SK-N-MC (cell line): ENCODE data around the gene SLC29A1.
A peak's percentile ranks its signal among the peaks of the same experiment; 100 is the strongest.

Experiments used
- EZH2 ChIP-seq: fragments of 200-600 bp; sonication (generic); IDR thresholded peaks from one replicate; pipeline ENCODE4 v1.6.1; 2017; ENCODE audit warnings: antibody characterized with exemption
- FOXP2 ChIP-seq: optimal IDR thresholded peaks from 2 replicates; pipeline ENCODE3; 2011; ENCODE audit warnings: mild to moderate bottlenecking, moderate library complexity; ENCODE audit not compliant: insufficient read depth; ENCODE audit errors: extremely low read length, control extremely low read depth
- POLR2AphosphoS5 ChIP-seq: IDR thresholded peaks from 2 replicates; pipeline ENCODE4 v1.6.1; 2012; ENCODE audit warnings: mild to moderate bottlenecking, low read depth, low read length, borderline replicate concordance

DNA sequence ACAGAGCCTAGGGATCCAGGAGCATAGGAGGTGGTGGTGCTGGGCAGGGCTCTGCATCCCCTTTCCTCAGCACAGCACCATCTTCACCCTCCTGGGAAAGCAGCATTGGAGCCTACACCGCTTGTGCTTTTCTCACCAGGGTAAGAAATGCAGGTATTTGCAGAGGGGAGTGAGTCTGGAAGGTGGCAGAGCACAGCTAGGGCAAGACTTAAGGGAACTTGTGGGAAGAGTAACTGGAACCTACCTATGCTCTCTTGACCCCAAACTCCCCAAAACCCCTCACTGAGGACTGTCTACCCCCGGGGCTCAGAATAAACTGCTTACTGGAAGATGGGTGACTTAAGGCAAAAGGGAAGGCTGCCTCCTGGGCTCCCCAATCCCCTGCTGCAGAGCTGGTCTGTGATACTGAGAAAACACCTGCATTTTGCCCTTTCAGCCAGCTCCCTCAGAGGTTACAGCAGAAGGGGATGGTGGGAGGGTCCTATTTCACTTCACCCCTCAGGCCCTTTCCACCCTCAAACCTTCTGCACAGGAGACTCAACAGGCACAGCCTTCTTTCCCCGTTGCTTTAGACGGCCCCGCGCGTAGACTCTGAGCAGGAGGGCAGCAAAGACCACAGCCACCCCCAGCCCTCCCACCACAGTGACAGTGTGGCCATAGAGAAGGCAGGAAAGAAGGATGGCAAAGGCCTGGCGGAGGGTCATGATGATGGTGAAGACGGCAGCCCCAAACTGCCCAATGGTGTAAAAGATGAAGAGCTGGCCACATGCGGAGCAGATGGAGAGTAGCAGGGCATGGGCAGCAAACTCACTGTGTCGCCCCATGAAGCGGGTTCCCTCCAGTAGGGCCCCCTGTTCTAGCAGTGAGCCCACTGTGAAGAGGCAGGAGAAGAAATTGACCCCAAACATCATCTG is 31.1 kb downstream of the SLC29A1 start:
- no peak for TF ChIP-seq EZH2
- TF ChIP-seq FOXP2: no peak
- TF ChIP-seq POLR2AphosphoS5: peak; percentile 50; the same call in 1 of the 2 replicates
